ENCODE results near the gene CARNS1. TPM values are rescaled to one million over a fixed set of nuclear protein-coding genes. Genes with fewer than 3 reads are reported as not detected.

The CARNS1 gene
- total and polyA plus RNA-seq, 9 of the 15 experiments (the other 6 are each of a cell fraction or from before 2014, with no cell fraction given) = 0.01 to 0.18 (median 0.06) TPM; not detected in 3

GRCh38 chr11:67382276-67383136, 33.0 kb upstream of the CARNS1 start (continued):
- TF ChIP-seq ILK (tag; IDR thresholded peaks at IDR 0.05; ENCODE audit: borderline replicate concordance, low read depth) (no peak), ZBTB8A (IDR thresholded peaks at IDR 0.05; ENCODE audit: partially characterized antibody) (no peak), CXXC5 (CRISPR knock-in tag; IDR thresholded peaks at IDR 0.05) (0 out of 2 replicates have a peak, but pooled peaks have one; percentile 7), ARID3A (IDR thresholded peaks at IDR 0.05; ENCODE audit: borderline replicate concordance, low read depth, low read length) (no peak), TFE3 (CRISPR knock-in tag; IDR thresholded peaks at IDR 0.05) (no peak), NFIC (IDR thresholded peaks at IDR 0.05) (peak; percentile 37; the same call in 1 of the 2 replicates), ATF3 (IDR thresholded peaks at IDR 0.05) (no peak), ATF3 (CRISPR knock-in tag; conservative IDR thresholded peaks at IDR 0.05) (no peak), RAD21 (CRISPR knock-in tag; conservative IDR thresholded peaks at IDR 0.05 in 1 of 2, IDR thresholded peaks at IDR 0.05 in 1 of 2) (peak; percentile 99), RBM39 (optimal IDR thresholded peaks at IDR 0.05; ENCODE audit: low read depth, low read length) (peak; percentile 51), EGR1 (conservative IDR thresholded peaks at IDR 0.05) (peak; percentile 33; the same call in 1 of the 2 replicates), RBM25 (IDR thresholded peaks at IDR 0.05; ENCODE audit: low read depth, low read length, severe bottlenecking) (peak; percentile 66), MTA3 (IDR thresholded peaks at IDR 0.05; ENCODE audit: borderline replicate concordance) (0 out of 2 replicates have a peak, but pooled peaks have one; percentile 37), ZNF263 (CRISPR knock-in tag; IDR thresholded peaks at IDR 0.05; ENCODE audit: borderline replicate concordance) (peak; percentile 39; the same call in 1 of the 2 replicates), XRCC5 (IDR thresholded peaks at IDR 0.05; ENCODE audit: low read depth, low read length) (peak; percentile 90), SMC3 (conservative IDR thresholded peaks at IDR 0.05; ENCODE audit: insufficient read depth, low read depth, low read length) (peak; percentile 99), MTA1 (IDR thresholded peaks at IDR 0.05; ENCODE audit: borderline replicate concordance) (peak; percentile 45; the same call in 1 of the 2 replicates), NR4A1 (CRISPR knock-in tag; IDR thresholded peaks at IDR 0.05) (no peak), NR4A1 (tag; IDR thresholded peaks at IDR 0.05) (no peak), OTX1 (CRISPR knock-in tag; IDR thresholded peaks at IDR 0.05) (peak; percentile 66; the same call in 1 of the 2 replicates), DEAF1 (CRISPR knock-in tag; IDR thresholded peaks at IDR 0.05) (peak; percentile 97), ZFP36 (IDR thresholded peaks at IDR 0.05; ENCODE audit: low read depth, low read length, partially characterized antibody) (peak; percentile 90)

Measured in K562 (cell line).